NCI-H1092 treated with DMSO at 0.1 percent for 48 hours (cell line): ENCODE measurements around the gene SLC6A12.
A peak's percentile ranks its signal among the peaks of the same experiment; 100 is the strongest.

Experiments
- DNase-seq: peaks from one replicate; lab custom pipeline; 2025; lab: John Stamatoyannopoulos, UW

The SLC6A12 gene

GRCh38 chr12:234891-235415, 21.0 kb upstream of the SLC6A12 start:
- no peak for DNase-seq

- no peak for DNase-seq
Observed at GRCh38 chr12:234019-234418, 20.1 kb upstream of the SLC6A12 start.

GRCh38 chr12:233615-233968, 19.6 kb upstream of the SLC6A12 start:
- no peak for DNase-seq

GRCh38 chr12:232731-233614, 19.0 kb upstream of the SLC6A12 start:
- peak; percentile 73 for DNase-seq

- peak; percentile 93 for DNase-seq
Observed at GRCh38 chr12:230925-231671, 17.1 kb upstream of the SLC6A12 start.

GRCh38 chr12:229441-230191, 15.7 kb upstream of the SLC6A12 start:
- peak; percentile 40 for DNase-seq

GRCh38 chr12:228846-229200, 14.9 kb upstream of the SLC6A12 start:
- DNase-seq: no peak

GRCh38 chr12:227923-228845, 14.2 kb upstream of the SLC6A12 start:
- DNase-seq: no peak

- no peak for DNase-seq
Observed at GRCh38 chr12:227286-227915, 13.4 kb upstream of the SLC6A12 start.

GRCh38 chr12:226401-226800, 12.4 kb upstream of the SLC6A12 start:
- DNase-seq: no peak

GRCh38 chr12:225012-225411, 11.1 kb upstream of the SLC6A12 start:
- no peak for DNase-seq

GRCh38 chr12:224330-224729, 10.4 kb upstream of the SLC6A12 start:
- no peak for DNase-seq

- no peak for DNase-seq
Observed at GRCh38 chr12:223841-224240, 9.9 kb upstream of the SLC6A12 start.

GRCh38 chr12:221736-222135, 7.8 kb upstream of the SLC6A12 start:
- no peak for DNase-seq

- DNase-seq: no peak
Observed at GRCh38 chr12:220946-221550, 7.1 kb upstream of the SLC6A12 start.

GRCh38 chr12:220491-220890, 6.5 kb upstream of the SLC6A12 start:
- no peak for DNase-seq

- peak; percentile 71 for DNase-seq
Observed at GRCh38 chr12:219891-220352, 6.0 kb upstream of the SLC6A12 start.

GRCh38 chr12:218728-219590, 5.0 kb upstream of the SLC6A12 start:
- no peak for DNase-seq

- DNase-seq: no peak
Observed at GRCh38 chr12:218221-218620, 4.3 kb upstream of the SLC6A12 start.
